K562 (cell line): ENCODE measurements around the gene HMCES. TPM values are rescaled to one million over a fixed set of nuclear protein-coding genes. Genes with fewer than 3 reads are reported as not detected.

ENCODE experiments used
- ARID1B ChIP-seq: fragments of 450-650 bp; IDR thresholded peaks from 2 replicates; pipeline ENCODE4 v1.6.1; 2016; ENCODE audit warnings: antibody characterized with exemption, mild to moderate bottlenecking, inconsistent platforms
- BACH1 ChIP-seq: fragments of 200-800 bp; sonication (Bioruptor generic); IDR thresholded peaks from 2 replicates; pipeline ENCODE4 v1.6.1; 2016; ENCODE audit warnings: missing genetic modification characterization, missing compliant biosample characterization
- CHD2 ChIP-seq: IDR thresholded peaks from 2 replicates; pipeline ENCODE4 v1.6.1; 2011; ENCODE audit warnings: low read depth, low read length
- CTBP1 ChIP-seq: fragments of 450-650 bp; IDR thresholded peaks from 2 replicates; pipeline ENCODE4 v1.6.1; 2016; ENCODE audit warnings: borderline replicate concordance
- DPF2 ChIP-seq: fragments of 450-650 bp; IDR thresholded peaks from 2 replicates; pipeline ENCODE4 v1.6.1; 2016
- HCFC1 ChIP-seq: IDR thresholded peaks from 2 replicates; pipeline ENCODE4 v1.6.1; 2012; ENCODE audit warnings: low read depth, low read length, improper control_type of control experiment
- KLF6 ChIP-seq: fragments of 250-450 bp; sonication (Bioruptor Pico); IDR thresholded peaks from 2 replicates; pipeline ENCODE4 v1.4.0; 2020; ENCODE audit warnings: mild to moderate bottlenecking, moderate library complexity, borderline replicate concordance
- NFE2 ChIP-seq: IDR thresholded peaks from 2 replicates; pipeline ENCODE4 v1.6.1; 2014; ENCODE audit warnings: antibody characterized with exemption, low read depth
- NFRKB ChIP-seq: fragments of 450-650 bp; IDR thresholded peaks from 2 replicates; pipeline ENCODE4 v1.6.1; 2016; ENCODE audit warnings: low read depth
- NRF1 ChIP-seq, 2 experiments: fragments of 450-650 bp; IDR thresholded peaks in 1 of 2; conservative IDR thresholded peaks in 1 of 2; 2 replicates each; pipeline ENCODE4 v1.6.1; 2014; ENCODE audit warnings: mild to moderate bottlenecking in 2 of 2
- SMARCA4 ChIP-seq: fragments of 450-650 bp; IDR thresholded peaks from 2 replicates; pipeline ENCODE4 v1.6.1; 2016
- SPI1 ChIP-seq: IDR thresholded peaks from 2 replicates; pipeline ENCODE4 v1.6.1; 2011; ENCODE audit warnings: low read depth, low read length, control low read depth, borderline replicate concordance
- TRIM28 ChIP-seq: fragments of 450-650 bp; IDR thresholded peaks from 2 replicates; pipeline ENCODE4 v1.6.1; 2017
- ZNF316 ChIP-seq: fragments of 450-650 bp; IDR thresholded peaks from 2 replicates; pipeline ENCODE4 v1.6.1; 2016
- ZNF766 ChIP-seq: fragments of 200-800 bp; sonication (Bioruptor generic); conservative IDR thresholded peaks from 2 replicates; pipeline ENCODE4 v1.6.1; 2016; ENCODE audit warnings: missing genetic modification characterization, missing compliant biosample characterization
- polyA plus RNA-seq, 8 experiments: library from polyadenylated mRNA; depleted of rRNA in 4 of 8; stranded (reverse) in 5 of 8; unstranded in 3 of 8; fragments of >200 nt; fragmentation: Nextera tagmentation in 2 of 8; fragmentation: Illumina TruSeq in 1 of 8; extraction: Ambion mirVana in 2 of 8; extraction: Trizol in 1 of 8; gene quantifications; 2 replicates each; pipeline versions ENCODE4 v1.2.1 to v1.2.3, GENCODE V29; 2011 to 2014; ENCODE audit warnings: inconsistent platforms in 1 of 8, missing spikeins in 1 of 8
- total RNA-seq, 7 experiments: library from RNA; depleted of rRNA in 6 of 7; stranded (reverse); fragments of >200 nt in 6 of 7; fragmentation: Illumina TruSeq in 2 of 7; extraction: Trizol in 2 of 7; gene quantifications; 2 replicates each; pipeline versions ENCODE4 v1.2.1 to v1.2.3, GENCODE V29; 2011 to 2021; ENCODE audit warnings: low replicate concordance in 1 of 7
- TF ChIP-seq, protein P1 (sequence below), 2 experiments: IDR thresholded peaks; 2 replicates each; pipeline ENCODE4 v1.6.1; 2012; ENCODE audit warnings: improper control_type of control experiment in 2 of 2, low read depth in 2 of 2, low read length in 2 of 2, borderline replicate concordance in 1 of 2
- TF ChIP-seq, protein P2 (sequence below), 3 experiments: fragments of 200-800 bp in 1 of 3; sonication (Bioruptor generic) in 1 of 3; sonication (generic) in 1 of 3; formaldehyde crosslinking in 1 of 3; IDR thresholded peaks; 2 replicates each; pipeline versions ENCODE4 v1.6.1 to v1.8.0; 2016 to 2022; ENCODE audit warnings: mild to moderate bottlenecking in 2 of 3, missing compliant biosample characterization in 2 of 3, missing genetic modification characterization in 2 of 3, missing genetic modification reagents in 1 of 3
- TF ChIP-seq, protein P3 (sequence below): fragments of 450-650 bp; IDR thresholded peaks from 2 replicates; pipeline ENCODE4 v1.6.1; 2017; ENCODE audit warnings: antibody characterized with exemption, mild to moderate bottlenecking
- TF ChIP-seq, protein P4 (sequence below): fragments of 450-650 bp; IDR thresholded peaks from 2 replicates; pipeline ENCODE4 v1.6.1; 2018; ENCODE audit warnings: mild to moderate bottlenecking, low read depth; ENCODE audit not compliant: partially characterized antibody

HMCES gene
- total and polyA plus RNA-seq, 9 of the 15 experiments (the other 6 are each of a cell fraction or from before 2014, with no cell fraction given), result 18.8 to 45.3 (median 24.8) TPM

DNA sequence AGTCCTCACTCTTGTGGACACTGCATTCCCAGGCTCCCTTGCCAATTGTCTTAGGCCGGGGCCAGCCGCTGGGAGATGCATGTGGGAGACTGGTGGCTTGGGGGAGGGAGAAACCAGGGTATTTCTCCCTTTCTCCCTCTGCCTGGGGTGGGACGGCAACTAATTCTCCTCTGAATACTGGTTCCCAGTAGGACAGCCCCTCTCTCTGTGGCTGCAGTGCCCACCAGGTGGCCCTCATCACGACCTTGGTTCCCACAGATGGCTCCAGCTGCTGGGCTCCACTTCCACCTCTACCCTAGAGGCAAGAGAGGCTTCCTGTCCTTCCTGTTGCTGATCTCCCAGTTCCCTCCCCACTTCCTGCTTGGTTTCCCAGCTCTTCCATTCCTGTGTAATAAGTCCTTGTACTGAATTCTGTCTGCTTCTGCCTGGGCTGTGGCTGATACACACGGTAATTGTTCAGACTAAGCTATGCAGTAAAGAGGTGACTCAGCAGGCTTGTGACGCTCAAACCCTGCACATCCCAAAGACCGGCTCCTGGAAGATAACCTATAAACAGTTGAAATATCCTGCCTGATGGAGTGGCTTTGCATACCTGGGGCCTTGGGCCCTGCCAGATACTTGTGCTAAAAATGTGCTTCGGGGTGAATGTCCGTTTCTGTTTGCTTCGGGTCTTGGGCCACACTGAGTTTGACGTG is 49.6 kb upstream of the HMCES start (continued):
- TF ChIP-seq, protein P1, sequence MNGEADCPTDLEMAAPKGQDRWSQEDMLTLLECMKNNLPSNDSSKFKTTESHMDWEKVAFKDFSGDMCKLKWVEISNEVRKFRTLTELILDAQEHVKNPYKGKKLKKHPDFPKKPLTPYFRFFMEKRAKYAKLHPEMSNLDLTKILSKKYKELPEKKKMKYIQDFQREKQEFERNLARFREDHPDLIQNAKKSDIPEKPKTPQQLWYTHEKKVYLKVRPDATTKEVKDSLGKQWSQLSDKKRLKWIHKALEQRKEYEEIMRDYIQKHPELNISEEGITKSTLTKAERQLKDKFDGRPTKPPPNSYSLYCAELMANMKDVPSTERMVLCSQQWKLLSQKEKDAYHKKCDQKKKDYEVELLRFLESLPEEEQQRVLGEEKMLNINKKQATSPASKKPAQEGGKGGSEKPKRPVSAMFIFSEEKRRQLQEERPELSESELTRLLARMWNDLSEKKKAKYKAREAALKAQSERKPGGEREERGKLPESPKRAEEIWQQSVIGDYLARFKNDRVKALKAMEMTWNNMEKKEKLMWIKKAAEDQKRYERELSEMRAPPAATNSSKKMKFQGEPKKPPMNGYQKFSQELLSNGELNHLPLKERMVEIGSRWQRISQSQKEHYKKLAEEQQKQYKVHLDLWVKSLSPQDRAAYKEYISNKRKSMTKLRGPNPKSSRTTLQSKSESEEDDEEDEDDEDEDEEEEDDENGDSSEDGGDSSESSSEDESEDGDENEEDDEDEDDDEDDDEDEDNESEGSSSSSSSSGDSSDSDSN (IDR thresholded peaks at IDR 0.05; ENCODE audit: borderline replicate concordance in 1 of 2, low read depth in 2 of 2, low read length in 2 of 2), result 0 out of 4 replicates have a peak, but pooled peaks of 1 of the 2 experiments have one; percentile 52
- TF ChIP-seq ARID1B, result peak; percentile 49
- TF ChIP-seq ZNF316, result peak; percentile 94
- TF ChIP-seq, protein P2, sequence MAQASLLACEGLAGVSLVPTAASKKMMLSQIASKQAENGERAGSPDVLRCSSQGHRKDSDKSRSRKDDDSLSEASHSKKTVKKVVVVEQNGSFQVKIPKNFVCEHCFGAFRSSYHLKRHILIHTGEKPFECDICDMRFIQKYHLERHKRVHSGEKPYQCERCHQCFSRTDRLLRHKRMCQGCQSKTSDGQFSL (CRISPR knock-in tag; IDR thresholded peaks at IDR 0.05), result no peak
- TF ChIP-seq, protein P2 (tag; IDR thresholded peaks at IDR 0.05), result no peak
- no peak for TF ChIP-seq HCFC1
- TF ChIP-seq NRF1 (conservative IDR thresholded peaks at IDR 0.05 in 1 of 2, IDR thresholded peaks at IDR 0.05 in 1 of 2), result peak; percentile 44 to 62
- no peak for TF ChIP-seq CHD2
- peak; percentile 62; the same call in 1 of the 2 replicates for TF ChIP-seq BACH1 (tag)
- TF ChIP-seq SMARCA4, result peak; percentile 73
- TF ChIP-seq DPF2, result peak; percentile 67
- TF ChIP-seq NFRKB, result 0 out of 2 replicates have a peak, but pooled peaks have one; percentile 60
- TF ChIP-seq, protein P3, sequence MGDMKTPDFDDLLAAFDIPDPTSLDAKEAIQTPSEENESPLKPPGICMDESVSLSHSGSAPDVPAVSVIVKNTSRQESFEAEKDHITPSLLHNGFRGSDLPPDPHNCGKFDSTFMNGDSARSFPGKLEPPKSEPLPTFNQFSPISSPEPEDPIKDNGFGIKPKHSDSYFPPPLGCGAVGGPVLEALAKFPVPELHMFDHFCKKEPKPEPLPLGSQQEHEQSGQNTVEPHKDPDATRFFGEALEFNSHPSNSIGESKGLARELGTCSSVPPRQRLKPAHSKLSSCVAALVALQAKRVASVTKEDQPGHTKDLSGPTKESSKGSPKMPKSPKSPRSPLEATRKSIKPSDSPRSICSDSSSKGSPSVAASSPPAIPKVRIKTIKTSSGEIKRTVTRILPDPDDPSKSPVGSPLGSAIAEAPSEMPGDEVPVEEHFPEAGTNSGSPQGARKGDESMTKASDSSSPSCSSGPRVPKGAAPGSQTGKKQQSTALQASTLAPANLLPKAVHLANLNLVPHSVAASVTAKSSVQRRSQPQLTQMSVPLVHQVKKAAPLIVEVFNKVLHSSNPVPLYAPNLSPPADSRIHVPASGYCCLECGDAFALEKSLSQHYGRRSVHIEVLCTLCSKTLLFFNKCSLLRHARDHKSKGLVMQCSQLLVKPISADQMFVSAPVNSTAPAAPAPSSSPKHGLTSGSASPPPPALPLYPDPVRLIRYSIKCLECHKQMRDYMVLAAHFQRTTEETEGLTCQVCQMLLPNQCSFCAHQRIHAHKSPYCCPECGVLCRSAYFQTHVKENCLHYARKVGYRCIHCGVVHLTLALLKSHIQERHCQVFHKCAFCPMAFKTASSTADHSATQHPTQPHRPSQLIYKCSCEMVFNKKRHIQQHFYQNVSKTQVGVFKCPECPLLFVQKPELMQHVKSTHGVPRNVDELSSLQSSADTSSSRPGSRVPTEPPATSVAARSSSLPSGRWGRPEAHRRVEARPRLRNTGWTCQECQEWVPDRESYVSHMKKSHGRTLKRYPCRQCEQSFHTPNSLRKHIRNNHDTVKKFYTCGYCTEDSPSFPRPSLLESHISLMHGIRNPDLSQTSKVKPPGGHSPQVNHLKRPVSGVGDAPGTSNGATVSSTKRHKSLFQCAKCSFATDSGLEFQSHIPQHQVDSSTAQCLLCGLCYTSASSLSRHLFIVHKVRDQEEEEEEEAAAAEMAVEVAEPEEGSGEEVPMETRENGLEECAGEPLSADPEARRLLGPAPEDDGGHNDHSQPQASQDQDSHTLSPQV, result peak; percentile 85
- TF ChIP-seq NFE2, result peak; percentile 92
- peak; percentile 32; the same call in 1 of the 2 replicates for TF ChIP-seq CTBP1
- 0 out of 2 replicates have a peak, but pooled peaks have one; percentile 32 for TF ChIP-seq ZNF766 (CRISPR knock-in tag)
- 0 out of 2 replicates have a peak, but pooled peaks have one; percentile 20 for TF ChIP-seq SPI1
- TF ChIP-seq, protein P4, sequence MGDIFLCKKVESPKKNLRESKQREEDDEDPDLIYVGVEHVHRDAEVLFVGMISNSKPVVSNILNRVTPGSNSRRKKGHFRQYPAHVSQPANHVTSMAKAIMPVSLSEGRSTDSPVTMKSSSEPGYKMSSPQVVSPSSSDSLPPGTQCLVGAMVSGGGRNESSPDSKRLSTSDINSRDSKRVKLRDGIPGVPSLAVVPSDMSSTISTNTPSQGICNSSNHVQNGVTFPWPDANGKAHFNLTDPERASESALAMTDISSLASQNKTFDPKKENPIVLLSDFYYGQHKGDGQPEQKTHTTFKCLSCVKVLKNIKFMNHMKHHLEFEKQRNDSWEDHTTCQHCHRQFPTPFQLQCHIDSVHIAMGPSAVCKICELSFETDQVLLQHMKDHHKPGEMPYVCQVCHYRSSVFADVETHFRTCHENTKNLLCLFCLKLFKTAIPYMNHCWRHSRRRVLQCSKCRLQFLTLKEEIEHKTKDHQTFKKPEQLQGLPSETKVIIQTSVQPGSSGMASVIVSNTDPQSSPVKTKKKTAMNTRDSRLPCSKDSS, result no peak
- no peak for TF ChIP-seq KLF6 (CRISPR knock-in tag)
- TF ChIP-seq TRIM28, result no peak
